Keratinocyte (primary cell): Measurements from ENCODE around the gene FMR1.

ENCODE experiments used
- EZH2 ChIP-seq: IDR thresholded peaks from one replicate; pipeline ENCODE4 v1.6.1; 2012; ENCODE audit warnings: inconsistent platforms, mild to moderate bottlenecking, low read length, moderate library complexity
- TF ChIP-seq, protein P1 (sequence below), 3 experiments: IDR thresholded peaks in 1 of 3; conservative IDR thresholded peaks in 1 of 3; optimal IDR thresholded peaks in 1 of 3; 2 replicates in 2 of 3; 3 replicates in 1 of 3; pipeline versions ENCODE3 to v1.5.1; 2011; ENCODE audit warnings: low read length in 3 of 3, mild to moderate bottlenecking in 3 of 3, moderate library complexity in 2 of 3, control low read depth in 1 of 3, inconsistent platforms in 1 of 3; ENCODE audit not compliant: insufficient read depth in 2 of 3; ENCODE audit errors: extremely low read depth in 1 of 3

DNA sequence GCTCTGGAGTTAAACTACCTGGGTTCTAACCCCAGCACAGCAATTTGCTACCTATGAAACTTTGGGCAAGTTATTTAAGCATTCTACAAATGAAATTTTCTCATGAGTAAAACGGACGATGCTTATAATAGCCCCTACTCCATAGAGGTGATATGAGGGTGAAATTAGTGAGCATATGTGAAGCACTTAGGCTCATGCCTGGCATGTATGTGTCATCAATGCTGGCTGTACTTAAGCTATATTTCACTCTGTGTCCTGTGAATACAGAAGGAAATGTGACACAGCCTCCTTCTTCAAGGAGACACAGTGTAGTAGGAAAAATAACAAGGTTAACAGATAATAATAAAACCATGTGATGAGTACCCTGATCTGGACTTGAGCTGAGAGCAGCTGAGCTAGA, 49.0 kb downstream of the FMR1 start:
- TF ChIP-seq, protein P1, sequence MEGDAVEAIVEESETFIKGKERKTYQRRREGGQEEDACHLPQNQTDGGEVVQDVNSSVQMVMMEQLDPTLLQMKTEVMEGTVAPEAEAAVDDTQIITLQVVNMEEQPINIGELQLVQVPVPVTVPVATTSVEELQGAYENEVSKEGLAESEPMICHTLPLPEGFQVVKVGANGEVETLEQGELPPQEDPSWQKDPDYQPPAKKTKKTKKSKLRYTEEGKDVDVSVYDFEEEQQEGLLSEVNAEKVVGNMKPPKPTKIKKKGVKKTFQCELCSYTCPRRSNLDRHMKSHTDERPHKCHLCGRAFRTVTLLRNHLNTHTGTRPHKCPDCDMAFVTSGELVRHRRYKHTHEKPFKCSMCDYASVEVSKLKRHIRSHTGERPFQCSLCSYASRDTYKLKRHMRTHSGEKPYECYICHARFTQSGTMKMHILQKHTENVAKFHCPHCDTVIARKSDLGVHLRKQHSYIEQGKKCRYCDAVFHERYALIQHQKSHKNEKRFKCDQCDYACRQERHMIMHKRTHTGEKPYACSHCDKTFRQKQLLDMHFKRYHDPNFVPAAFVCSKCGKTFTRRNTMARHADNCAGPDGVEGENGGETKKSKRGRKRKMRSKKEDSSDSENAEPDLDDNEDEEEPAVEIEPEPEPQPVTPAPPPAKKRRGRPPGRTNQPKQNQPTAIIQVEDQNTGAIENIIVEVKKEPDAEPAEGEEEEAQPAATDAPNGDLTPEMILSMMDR (optimal IDR thresholded peaks at IDR 0.05 in 1 of 3, IDR thresholded peaks at IDR 0.05 in 1 of 3, conservative IDR thresholded peaks at IDR 0.05 in 1 of 3; ENCODE audit: extremely low read depth in 1 of 3, insufficient read depth in 2 of 3, low read length in 3 of 3): no peak
- TF ChIP-seq EZH2: no peak
